K562 (cell line): ENCODE results near the gene GCNA. TPM values are rescaled to one million over a fixed set of nuclear protein-coding genes. Genes with fewer than 3 reads are reported as not detected.

Experiments used
- BRF1 ChIP-seq: IDR thresholded peaks from 3 replicates; pipeline ENCODE4 v1.6.1; 2011; ENCODE audit warnings: borderline replicate concordance, mild to moderate bottlenecking; ENCODE audit not compliant: insufficient read length; ENCODE audit errors: extremely low read depth
- CBFA2T3 ChIP-seq: fragments of 450-650 bp; IDR thresholded peaks from 2 replicates; pipeline ENCODE4 v1.6.1; 2017
- CCAR2 ChIP-seq: fragments of 200-400 bp; formaldehyde crosslinking; IDR thresholded peaks from 2 replicates; pipeline ENCODE4 v1.6.1; 2017; ENCODE audit warnings: mild to moderate bottlenecking, low read depth, low read length
- EHMT2 ChIP-seq: fragments of 450-650 bp; IDR thresholded peaks from 2 replicates; pipeline ENCODE4 v1.6.1; 2018; ENCODE audit warnings: antibody characterized with exemption
- FUS ChIP-seq: fragments of 200-400 bp; formaldehyde crosslinking; optimal IDR thresholded peaks from 2 replicates; pipeline ENCODE3; 2017; ENCODE audit warnings: low read depth, low read length
- KDM5B ChIP-seq: fragments of 200-600 bp; sonication (generic); IDR thresholded peaks from 2 replicates; pipeline ENCODE4 v1.6.1; 2012; ENCODE audit warnings: low read depth, mild to moderate bottlenecking, moderate library complexity, low read length, control low read depth, inconsistent platforms; ENCODE audit not compliant: insufficient replicate concordance
- KLF13 ChIP-seq: fragments of 450-650 bp; IDR thresholded peaks from 2 replicates; pipeline ENCODE4 v1.6.1; 2016; ENCODE audit warnings: missing genetic modification characterization, low read depth, mild to moderate bottlenecking, missing compliant biosample characterization, moderate library complexity, borderline replicate concordance
- NUFIP1 ChIP-seq: fragments of 450-650 bp; IDR thresholded peaks from 2 replicates; pipeline ENCODE4 v1.6.1; 2018; ENCODE audit not compliant: partially characterized antibody
- PML ChIP-seq: IDR thresholded peaks from 2 replicates; pipeline ENCODE4 v1.6.1; 2012; ENCODE audit warnings: low read length, inconsistent platforms
- RBM39 ChIP-seq: fragments of 200-400 bp; formaldehyde crosslinking; optimal IDR thresholded peaks from 2 replicates; pipeline ENCODE3; 2018; ENCODE audit warnings: low read depth, low read length
- SMAD2 ChIP-seq: fragments of 150-350 bp; IDR thresholded peaks from 2 replicates; pipeline ENCODE4 v1.6.1; 2014; ENCODE audit warnings: low read depth, mild to moderate bottlenecking, low read length
- SMARCB1 ChIP-seq: IDR thresholded peaks from 2 replicates; pipeline ENCODE4 v1.6.1; 2011; ENCODE audit warnings: improper control_type of control experiment, low read depth; ENCODE audit not compliant: insufficient read length
- SMARCC2 ChIP-seq: fragments of 450-650 bp; IDR thresholded peaks from 2 replicates; pipeline ENCODE4 v1.6.1; 2017; ENCODE audit warnings: antibody characterized with exemption, moderate library complexity, mild to moderate bottlenecking, low read depth
- SP1 ChIP-seq: sonication (generic); formaldehyde crosslinking; IDR thresholded peaks from 2 replicates; pipeline ENCODE4 v1.8.1; 2022; ENCODE audit warnings: mild to moderate bottlenecking, missing genetic modification reagents
- TCF7 ChIP-seq: sonication (generic); IDR thresholded peaks from 2 replicates; pipeline ENCODE4 v1.6.1; 2016; ENCODE audit warnings: antibody characterized with exemption, borderline replicate concordance
- ZC3H4 ChIP-seq: sonication (generic); formaldehyde crosslinking; IDR thresholded peaks from 2 replicates; pipeline ENCODE4 v1.9.0; 2021; ENCODE audit warnings: missing genetic modification reagents, borderline replicate concordance
- ZNF133 ChIP-seq: fragments of 250-450 bp; sonication (Bioruptor Pico); IDR thresholded peaks from 2 replicates; pipeline ENCODE4 v1.4.0; 2020; ENCODE audit warnings: mild to moderate bottlenecking
- ZNF217 ChIP-seq: sonication (generic); formaldehyde crosslinking; IDR thresholded peaks from 2 replicates; pipeline ENCODE4 v1.8.0; 2022; ENCODE audit warnings: mild to moderate bottlenecking, missing genetic modification reagents
- ZNF263 ChIP-seq: sonication (generic); formaldehyde crosslinking; IDR thresholded peaks from 2 replicates; pipeline ENCODE4 v1.8.0; 2022; ENCODE audit warnings: mild to moderate bottlenecking, missing genetic modification reagents, borderline replicate concordance
- ZNF707 ChIP-seq: fragments of 250-450 bp; sonication (Bioruptor Pico); conservative IDR thresholded peaks from 2 replicates; pipeline ENCODE4 v1.8.0; 2022; ENCODE audit warnings: inconsistent platforms, mild to moderate bottlenecking, moderate library complexity
- ZNF830 ChIP-seq: fragments of 250-450 bp; sonication (Bioruptor Pico); IDR thresholded peaks from 2 replicates; pipeline ENCODE4 v1.5.0; 2021; ENCODE audit warnings: mild to moderate bottlenecking
- polyA plus RNA-seq, 8 experiments: library from polyadenylated mRNA; depleted of rRNA in 4 of 8; stranded (reverse) in 5 of 8; unstranded in 3 of 8; fragments of >200 nt; fragmentation: Nextera tagmentation in 2 of 8; fragmentation: Illumina TruSeq in 1 of 8; extraction: Ambion mirVana in 2 of 8; extraction: Trizol in 1 of 8; gene quantifications; 2 replicates each; pipeline versions ENCODE4 v1.2.1 to v1.2.3, GENCODE V29; 2011 to 2014; ENCODE audit warnings: inconsistent platforms in 1 of 8, missing spikeins in 1 of 8
- total RNA-seq, 7 experiments: library from RNA; depleted of rRNA in 6 of 7; stranded (reverse); fragments of >200 nt in 6 of 7; fragmentation: Illumina TruSeq in 2 of 7; extraction: Trizol in 2 of 7; gene quantifications; 2 replicates each; pipeline versions ENCODE4 v1.2.1 to v1.2.3, GENCODE V29; 2011 to 2021; ENCODE audit warnings: low replicate concordance in 1 of 7
- TF ChIP-seq, protein P1 (sequence below): fragments of 250-450 bp; sonication (Bioruptor Pico); IDR thresholded peaks from 2 replicates; pipeline ENCODE4 v1.8.0; 2021; ENCODE audit warnings: borderline replicate concordance, mild to moderate bottlenecking, moderate library complexity; ENCODE audit not compliant: poor library complexity, severe bottlenecking
- TF ChIP-seq, protein P2 (sequence below): conservative IDR thresholded peaks from 2 replicates; pipeline ENCODE4 v1.6.1; 2011; ENCODE audit warnings: low read depth, mild to moderate bottlenecking, low read length; ENCODE audit not compliant: control insufficient read depth
- TF ChIP-seq, protein P3 (sequence below): fragments of 150-350 bp; conservative IDR thresholded peaks from 2 replicates; pipeline ENCODE4 v1.6.1; 2014; ENCODE audit warnings: low read length
- TF ChIP-seq, protein P4 (sequence below): fragments of 250-450 bp; sonication (Bioruptor Pico); IDR thresholded peaks from 2 replicates; pipeline ENCODE4 v1.6.1; 2021; ENCODE audit warnings: mild to moderate bottlenecking

GCNA gene
- total and polyA plus RNA-seq, 9 of the 15 experiments (the other 6 are each of a cell fraction or from before 2014, with no cell fraction given): 0.27 to 1.5 (median 0.86) TPM

DNA sequence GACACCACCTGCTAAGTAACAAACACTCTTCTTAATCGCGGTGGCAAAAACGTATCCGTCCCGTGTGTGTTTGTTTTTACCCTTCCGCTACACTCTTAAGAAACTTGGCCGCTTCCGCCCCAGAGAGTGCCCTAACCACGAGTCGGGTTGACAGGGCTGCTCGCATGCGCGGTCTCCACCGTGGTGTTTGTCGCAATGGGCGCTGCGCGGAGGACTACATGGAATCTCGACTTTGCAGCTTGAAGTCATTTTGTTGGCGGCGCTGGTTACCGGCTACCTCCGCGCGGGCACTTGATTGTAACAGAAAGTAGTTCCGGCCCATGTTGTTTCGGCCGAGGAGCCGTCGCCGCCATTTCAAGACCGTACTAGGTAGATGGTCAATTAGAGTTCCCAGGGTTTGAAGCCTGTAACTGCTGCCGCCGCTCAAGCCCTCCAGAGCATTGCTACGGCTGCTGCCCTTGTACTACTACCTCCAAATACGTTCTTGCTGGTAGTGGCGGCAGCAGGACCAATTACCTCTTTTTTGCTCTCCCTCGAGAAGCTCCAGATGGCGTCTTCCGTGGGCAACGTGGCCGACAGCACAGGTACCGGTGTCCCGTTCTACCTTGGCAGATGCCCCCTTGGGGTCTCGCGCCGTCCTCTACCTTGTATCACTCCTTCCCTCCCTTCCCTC, 45.3 kb upstream of the GCNA start, which contains the start of gene OGT (continued):
- TF ChIP-seq, protein P1, sequence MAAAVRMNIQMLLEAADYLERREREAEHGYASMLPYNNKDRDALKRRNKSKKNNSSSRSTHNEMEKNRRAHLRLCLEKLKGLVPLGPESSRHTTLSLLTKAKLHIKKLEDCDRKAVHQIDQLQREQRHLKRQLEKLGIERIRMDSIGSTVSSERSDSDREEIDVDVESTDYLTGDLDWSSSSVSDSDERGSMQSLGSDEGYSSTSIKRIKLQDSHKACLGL (CRISPR knock-in tag): no peak
- TF ChIP-seq RBM39 (no peak), KDM5B (peak; percentile 90), SP1 (CRISPR knock-in tag) (peak; percentile 91), CCAR2 (no peak), TCF7 (peak; percentile 63; the same call in 1 of the 2 replicates), ZC3H4 (CRISPR knock-in tag) (no peak), ZNF133 (no peak), ZNF263 (CRISPR knock-in tag) (no peak), BRF1 (no peak), KLF13 (tag) (no peak), CBFA2T3 (peak; percentile 44; the same call in 1 of the 2 replicates), SMARCC2 (0 out of 2 replicates have a peak, but pooled peaks have one; percentile 12), ZNF217 (CRISPR knock-in tag) (no peak), SMAD2 (no peak), NUFIP1 (no peak), FUS (no peak), EHMT2 (no peak), ZNF830 (no peak), PML (peak; percentile 66), ZNF707 (no peak), SMARCB1 (no peak)
- TF ChIP-seq, protein P2, sequence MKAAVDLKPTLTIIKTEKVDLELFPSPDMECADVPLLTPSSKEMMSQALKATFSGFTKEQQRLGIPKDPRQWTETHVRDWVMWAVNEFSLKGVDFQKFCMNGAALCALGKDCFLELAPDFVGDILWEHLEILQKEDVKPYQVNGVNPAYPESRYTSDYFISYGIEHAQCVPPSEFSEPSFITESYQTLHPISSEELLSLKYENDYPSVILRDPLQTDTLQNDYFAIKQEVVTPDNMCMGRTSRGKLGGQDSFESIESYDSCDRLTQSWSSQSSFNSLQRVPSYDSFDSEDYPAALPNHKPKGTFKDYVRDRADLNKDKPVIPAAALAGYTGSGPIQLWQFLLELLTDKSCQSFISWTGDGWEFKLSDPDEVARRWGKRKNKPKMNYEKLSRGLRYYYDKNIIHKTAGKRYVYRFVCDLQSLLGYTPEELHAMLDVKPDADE: peak; percentile 83; the same call in 1 of the 2 replicates
- TF ChIP-seq, protein P3, sequence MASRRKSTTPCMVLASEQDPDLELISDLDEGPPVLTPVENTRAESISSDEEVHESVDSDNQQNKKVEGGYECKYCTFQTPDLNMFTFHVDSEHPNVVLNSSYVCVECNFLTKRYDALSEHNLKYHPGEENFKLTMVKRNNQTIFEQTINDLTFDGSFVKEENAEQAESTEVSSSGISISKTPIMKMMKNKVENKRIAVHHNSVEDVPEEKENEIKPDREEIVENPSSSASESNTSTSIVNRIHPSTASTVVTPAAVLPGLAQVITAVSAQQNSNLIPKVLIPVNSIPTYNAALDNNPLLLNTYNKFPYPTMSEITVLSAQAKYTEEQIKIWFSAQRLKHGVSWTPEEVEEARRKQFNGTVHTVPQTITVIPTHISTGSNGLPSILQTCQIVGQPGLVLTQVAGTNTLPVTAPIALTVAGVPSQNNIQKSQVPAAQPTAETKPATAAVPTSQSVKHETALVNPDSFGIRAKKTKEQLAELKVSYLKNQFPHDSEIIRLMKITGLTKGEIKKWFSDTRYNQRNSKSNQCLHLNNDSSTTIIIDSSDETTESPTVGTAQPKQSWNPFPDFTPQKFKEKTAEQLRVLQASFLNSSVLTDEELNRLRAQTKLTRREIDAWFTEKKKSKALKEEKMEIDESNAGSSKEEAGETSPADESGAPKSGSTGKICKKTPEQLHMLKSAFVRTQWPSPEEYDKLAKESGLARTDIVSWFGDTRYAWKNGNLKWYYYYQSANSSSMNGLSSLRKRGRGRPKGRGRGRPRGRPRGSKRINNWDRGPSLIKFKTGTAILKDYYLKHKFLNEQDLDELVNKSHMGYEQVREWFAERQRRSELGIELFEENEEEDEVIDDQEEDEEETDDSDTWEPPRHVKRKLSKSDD: peak; percentile 83
- TF ChIP-seq, protein P4, sequence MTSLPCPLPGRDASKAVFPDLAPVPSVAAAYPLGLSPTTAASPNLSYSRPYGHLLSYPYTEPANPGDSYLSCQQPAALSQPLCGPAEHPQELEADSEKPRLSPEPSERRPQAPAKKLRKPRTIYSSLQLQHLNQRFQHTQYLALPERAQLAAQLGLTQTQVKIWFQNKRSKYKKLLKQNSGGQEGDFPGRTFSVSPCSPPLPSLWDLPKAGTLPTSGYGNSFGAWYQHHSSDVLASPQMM: no peak
